ENCODE data around the gene ENTPD8.

ENTPD8 gene

DNA sequence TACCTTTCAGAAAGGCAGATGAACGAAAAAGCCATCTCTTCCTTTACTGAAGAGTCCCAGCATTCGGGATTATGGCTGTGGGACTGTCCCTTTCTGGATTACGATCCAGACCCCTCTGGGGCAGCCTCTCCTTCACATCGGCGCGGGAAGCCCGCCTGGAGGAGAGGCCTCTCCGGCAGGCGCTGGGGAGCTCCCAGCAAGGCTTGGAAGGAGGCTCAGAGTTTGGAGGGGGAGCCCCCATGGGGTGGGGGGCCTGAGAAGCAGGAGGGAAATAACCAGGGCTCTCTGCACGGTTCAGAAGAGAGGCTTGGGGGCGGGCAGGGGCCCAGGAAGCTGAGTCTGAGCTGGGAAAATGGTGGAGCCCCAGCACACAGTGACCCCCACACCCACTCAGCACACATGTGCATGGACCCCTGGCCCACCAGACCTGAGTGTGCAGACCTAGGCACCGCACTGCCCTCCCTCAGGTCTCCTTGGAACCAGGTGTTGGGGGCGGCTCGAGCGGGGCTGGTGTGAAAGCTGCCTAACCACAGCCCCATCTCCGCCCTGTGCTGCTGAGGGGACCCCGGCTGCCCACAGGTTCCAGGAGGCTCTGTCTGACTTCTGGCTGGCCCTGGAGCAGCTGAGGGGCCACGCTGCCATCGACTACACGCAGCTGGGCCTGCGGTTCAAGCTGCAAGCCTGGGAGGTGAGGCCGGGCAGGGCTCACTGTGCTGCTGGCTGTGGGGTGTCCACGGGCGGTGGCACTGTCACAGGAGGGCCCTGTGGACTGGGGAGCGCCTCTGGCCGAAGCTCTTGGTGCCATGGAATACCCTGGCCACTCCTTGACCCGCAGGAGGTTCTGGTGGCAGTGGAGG lies 13.5 kb downstream of the ENTPD8 start:
- H3K27ac ChIP-seq = no peak overlapping the region

DNA sequence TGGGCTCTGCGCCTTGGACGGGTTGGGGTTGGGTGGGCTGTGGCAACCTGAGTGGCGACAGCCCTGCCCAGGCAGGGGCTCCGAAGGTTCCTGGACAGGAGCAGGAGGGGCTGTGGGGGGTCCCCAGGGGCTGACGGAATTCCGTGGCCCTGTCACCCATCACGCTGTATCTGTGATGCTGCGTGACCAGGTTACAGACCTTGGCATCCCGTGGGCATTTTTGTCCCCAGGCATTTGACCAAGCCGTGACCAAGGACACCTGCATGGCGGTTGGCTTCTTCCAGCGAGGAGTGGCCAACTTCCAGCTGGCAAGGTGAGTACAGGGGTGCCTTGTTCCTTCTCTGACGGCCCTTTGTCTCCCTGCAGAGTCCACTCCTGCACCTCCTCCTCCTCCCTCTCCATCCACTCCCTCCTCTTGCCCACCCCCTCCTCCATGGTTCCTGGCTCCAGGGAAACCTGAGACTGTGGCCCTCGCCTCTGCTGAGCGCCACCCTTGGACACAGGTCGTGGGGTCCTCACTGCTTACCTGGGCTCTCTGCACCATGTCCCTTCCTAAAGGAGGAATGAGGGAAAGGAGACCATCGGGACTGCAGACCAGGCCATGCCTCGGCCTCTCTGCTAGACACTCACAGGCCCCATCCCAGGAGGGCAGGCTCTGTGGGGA lies 15.0 kb downstream of the ENTPD8 start:
- H3K27ac ChIP-seq = no peak overlapping the region
- TF ChIP-seq, protein P1, sequence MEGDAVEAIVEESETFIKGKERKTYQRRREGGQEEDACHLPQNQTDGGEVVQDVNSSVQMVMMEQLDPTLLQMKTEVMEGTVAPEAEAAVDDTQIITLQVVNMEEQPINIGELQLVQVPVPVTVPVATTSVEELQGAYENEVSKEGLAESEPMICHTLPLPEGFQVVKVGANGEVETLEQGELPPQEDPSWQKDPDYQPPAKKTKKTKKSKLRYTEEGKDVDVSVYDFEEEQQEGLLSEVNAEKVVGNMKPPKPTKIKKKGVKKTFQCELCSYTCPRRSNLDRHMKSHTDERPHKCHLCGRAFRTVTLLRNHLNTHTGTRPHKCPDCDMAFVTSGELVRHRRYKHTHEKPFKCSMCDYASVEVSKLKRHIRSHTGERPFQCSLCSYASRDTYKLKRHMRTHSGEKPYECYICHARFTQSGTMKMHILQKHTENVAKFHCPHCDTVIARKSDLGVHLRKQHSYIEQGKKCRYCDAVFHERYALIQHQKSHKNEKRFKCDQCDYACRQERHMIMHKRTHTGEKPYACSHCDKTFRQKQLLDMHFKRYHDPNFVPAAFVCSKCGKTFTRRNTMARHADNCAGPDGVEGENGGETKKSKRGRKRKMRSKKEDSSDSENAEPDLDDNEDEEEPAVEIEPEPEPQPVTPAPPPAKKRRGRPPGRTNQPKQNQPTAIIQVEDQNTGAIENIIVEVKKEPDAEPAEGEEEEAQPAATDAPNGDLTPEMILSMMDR (conservative IDR thresholded peaks at IDR 0.05) = no peak

More for the DNA sequence above, 13.5 kb downstream of the ENTPD8 start:
- TF ChIP-seq, protein P1 (conservative IDR thresholded peaks at IDR 0.05) = 0 out of 2 replicates have a peak, but pooled peaks have one; percentile 12

DNA sequence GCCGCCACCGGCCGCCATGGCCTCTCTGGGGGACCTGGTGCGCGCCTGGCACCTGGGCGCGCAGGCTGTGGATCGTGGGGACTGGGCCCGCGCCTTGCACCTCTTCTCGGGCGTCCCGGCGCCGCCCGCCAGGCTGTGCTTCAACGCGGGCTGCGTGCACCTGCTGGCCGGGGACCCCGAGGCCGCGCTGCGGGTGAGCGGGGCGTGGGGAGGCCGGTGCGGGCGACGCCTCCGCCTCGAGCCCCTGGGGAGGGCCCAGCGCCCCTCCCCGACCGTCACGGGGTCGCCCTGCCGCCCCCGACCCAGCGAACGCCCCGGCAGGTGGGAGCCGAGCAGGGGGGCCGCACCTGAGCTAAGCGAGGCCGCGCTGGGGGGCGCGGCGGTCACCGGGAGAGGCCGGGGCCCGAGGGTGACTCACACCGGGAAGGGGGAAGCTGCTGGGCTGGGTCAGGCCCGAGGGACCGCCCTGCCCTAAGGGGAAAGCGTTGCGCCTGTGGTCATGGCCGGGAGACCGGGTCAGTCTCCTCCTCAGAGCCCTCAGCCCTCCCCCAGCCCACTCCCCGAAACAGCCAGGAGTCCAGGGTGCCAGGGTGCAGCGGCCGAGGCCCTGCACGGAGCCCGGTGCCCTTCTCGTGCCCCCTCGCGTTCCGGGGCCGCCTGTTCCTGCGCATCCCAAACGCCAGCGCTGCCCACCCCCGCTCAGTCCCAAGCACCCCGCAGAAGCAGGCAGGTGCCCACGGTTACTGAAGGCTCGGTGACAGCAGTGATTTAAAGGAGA lies 17.5 kb downstream of the ENTPD8 start:
- TF ChIP-seq, protein P1 (conservative IDR thresholded peaks at IDR 0.05) = peak; percentile 64
- peak overlapping the region; percentile 90 for H3K27ac ChIP-seq

DNA sequence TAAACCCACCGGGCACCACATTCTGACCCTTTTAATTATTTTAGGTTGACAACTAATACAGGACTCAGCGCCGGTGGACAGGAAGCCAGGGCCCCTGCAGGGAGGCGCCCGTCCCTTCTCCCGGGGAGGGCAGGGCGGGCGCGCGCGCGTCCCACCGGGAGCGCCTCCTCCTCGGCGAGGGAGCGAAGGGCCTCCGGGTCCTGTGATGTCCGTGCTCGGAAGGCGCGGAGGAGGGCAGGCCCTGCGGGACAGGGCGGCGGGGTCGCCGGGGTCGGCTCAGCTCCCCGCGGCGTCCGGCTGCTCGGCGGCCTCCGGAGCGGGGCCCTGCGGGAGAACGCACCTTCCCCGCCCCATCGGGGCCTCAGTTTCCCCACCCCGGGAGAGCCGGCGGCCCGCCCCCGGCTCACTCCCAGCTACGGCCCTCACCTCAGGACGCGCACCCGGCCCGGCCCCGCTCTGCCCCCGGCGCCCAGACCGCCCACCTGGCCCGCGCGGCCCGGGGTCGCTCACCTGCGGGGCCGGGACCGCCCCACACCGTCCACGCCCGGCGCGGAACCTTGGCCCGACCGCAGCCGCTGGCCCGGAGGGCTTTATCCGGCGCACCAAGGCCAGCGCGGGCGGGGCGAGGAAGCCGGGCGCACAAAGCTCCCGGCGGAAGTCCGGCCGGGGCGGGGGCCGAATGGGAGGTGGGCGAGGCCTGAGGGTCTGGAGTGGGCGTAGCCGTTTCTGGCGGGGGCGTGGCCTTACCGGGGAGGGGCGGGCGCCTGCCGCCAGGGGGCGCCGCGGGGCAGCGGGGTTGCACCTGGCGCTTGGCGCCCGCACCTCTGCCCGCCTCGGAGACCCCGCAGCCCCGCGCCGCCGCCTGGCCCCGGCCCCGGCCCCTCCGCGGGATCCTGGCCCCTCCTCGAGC lies 18.3 kb downstream of the ENTPD8 start, which contains the start of the genes EXD3 and NOXA1:
Gene EXD3 (minus strand): TSS at position 559 of the 910 bp plus-strand sequence. CDS start 27,805 bp downstream, outside the sequence.
Gene NOXA1 (plus strand): TSS at position 790 of the 910 bp plus-strand sequence. CDS start 137 bp downstream, outside the sequence.
- H3K27ac ChIP-seq = peak within 1 kb of the TSS; percentile 90
- TF ChIP-seq, protein P1 (conservative IDR thresholded peaks at IDR 0.05) = peak; percentile 98

DNA sequence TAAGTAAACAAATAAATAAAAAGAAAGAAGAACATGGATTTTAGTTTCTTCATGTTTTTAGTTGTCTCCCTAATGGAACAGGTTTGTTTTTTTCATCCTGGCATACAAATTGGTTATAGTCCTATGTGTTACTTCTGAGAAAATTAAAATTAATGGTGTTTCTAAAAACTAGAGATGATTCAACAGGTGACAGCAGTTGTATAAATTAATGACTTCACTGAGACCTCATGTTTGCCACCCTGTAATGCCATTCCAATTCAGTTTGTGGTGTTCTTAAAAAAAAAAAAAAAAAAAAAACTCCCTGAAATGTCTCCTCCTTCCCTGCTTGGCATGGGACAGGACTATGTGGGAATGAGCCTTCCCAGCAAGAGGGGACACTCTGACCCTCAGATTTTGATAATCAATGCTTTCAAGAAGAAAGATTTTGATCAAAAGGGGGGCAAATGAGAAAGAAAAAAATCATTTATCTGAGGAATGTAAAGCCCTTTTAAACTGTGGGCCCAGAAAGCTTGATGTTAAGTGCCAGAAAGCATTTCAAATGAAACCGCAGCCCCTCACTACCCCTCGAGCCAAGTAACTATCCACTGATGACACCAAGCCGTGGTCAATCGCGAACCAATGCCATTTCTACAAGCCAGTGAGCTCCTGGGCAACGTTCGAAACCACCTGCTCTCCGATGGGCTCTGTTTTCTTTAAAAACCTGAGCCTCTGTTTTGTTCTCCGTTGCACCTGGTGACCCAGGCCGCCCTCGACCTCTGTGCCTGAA lies 19.1 kb downstream of the ENTPD8 start:
- TF ChIP-seq, protein P1 (conservative IDR thresholded peaks at IDR 0.05) = no peak
- H3K27ac ChIP-seq = peak overlapping the region; percentile 90

Measured in VCaP (cell line).